Measurements from ENCODE around the gene HBG2.
"Not testable (repeated sequence)": the region's sequence is repeated elsewhere in the genome, so short reads cannot be mapped to it uniquely, and the experiment has no call there.

HBG2 gene

DNA sequence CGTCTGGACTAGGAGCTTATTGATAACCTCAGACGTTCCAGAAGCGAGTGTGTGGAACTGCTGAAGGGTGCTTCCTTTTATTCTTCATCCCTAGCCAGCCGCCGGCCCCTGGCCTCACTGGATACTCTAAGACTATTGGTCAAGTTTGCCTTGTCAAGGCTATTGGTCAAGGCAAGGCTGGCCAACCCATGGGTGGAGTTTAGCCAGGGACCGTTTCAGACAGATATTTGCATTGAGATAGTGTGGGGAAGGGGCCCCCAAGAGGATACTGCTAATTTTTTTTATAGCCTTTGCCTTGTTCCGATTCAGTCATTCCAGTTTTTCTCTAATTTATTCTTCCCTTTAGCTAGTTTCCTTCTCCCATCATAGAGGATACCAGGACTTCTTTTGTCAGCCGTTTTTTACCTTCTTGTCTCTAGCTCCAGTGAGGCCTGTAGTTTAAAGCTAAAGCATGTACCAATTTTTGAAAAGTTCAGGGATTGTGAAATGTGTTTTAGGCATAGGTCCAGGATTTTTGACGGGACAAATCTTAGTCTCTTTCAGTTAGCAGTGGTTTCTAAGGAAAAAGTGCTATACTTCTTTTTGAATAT is 4.7 kb downstream of the HBG2 start, which contains the start of gene HBG1:
HBG1 (minus strand) TSS at position 51 of the 590 bp plus-strand sequence. CDS start 53 bp downstream, outside the sequence.
- DNase-seq (ENCODE audit: low spot score) = not testable (repeated sequence)

- not testable (repeated sequence) for DNase-seq (ENCODE audit: low spot score)
Measured at GRCh38 chr11:5248498-5248897, 6.1 kb downstream of the HBG2 start.

GRCh38 chr11:5247472-5248192 is 6.9 kb downstream of the HBG2 start:
- no peak for DNase-seq (ENCODE audit: low spot score)

- DNase-seq (ENCODE audit: low spot score) = no peak
Measured at GRCh38 chr11:5246772-5247471, 7.7 kb downstream of the HBG2 start.

DNA sequence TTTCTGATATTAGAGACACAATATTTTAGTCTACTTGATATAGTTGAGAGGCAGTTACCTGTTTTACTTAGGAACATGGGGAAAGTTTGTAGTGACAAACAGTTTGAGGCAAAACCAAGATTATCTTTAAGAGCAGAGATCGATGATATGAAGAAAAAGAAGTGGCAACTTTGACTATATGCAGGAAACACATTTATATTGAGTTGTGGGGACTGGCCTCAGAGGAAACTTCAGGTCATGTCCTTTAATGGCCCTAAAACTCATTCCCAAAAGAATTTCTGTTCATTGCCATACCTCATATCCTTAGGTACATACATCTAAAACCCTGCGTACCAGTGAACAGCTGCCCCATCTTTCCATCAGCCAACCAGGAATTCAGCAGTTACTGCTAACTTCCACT is 9.4 kb downstream of the HBG2 start:
- no peak for DNase-seq (ENCODE audit: low spot score)

DNA sequence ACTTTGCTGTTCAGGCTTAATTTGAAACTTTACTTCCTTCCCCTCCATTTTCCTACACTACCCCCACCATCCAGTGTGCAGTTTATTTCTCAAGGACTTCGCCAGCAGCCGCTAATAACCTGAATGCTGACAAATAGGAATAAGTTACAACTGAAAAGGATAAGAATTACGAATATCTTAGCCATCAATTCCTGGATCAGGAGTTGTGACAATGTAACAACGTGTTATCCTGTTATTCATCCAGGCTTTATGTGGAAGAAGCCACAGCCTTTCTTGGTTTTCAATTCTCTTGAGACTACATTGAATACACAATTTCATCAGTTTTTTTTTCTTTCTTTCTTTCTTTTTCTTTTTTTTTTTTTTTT is 10.8 kb downstream of the HBG2 start:
- DNase-seq (ENCODE audit: low spot score) = no peak

GRCh38 chr11:5242933-5243815 is 11.4 kb downstream of the HBG2 start:
- DNase-seq (ENCODE audit: low spot score) = no peak

- no peak for DNase-seq (ENCODE audit: low spot score)
Measured at GRCh38 chr11:5242208-5242607, 12.4 kb downstream of the HBG2 start.

- DNase-seq (ENCODE audit: low spot score) = no peak
Measured at GRCh38 chr11:5241458-5241857, 13.1 kb downstream of the HBG2 start.

- no peak for DNase-seq (ENCODE audit: low spot score)
Measured at GRCh38 chr11:5240458-5240857, 14.1 kb downstream of the HBG2 start.

GRCh38 chr11:5240056-5240455 is 14.5 kb downstream of the HBG2 start:
- no peak for DNase-seq (ENCODE audit: low spot score)

- DNase-seq (ENCODE audit: low spot score) = no peak
Measured at GRCh38 chr11:5239046-5239445, 15.5 kb downstream of the HBG2 start.

GRCh38 chr11:5238486-5238885 is 16.1 kb downstream of the HBG2 start:
- no peak for DNase-seq (ENCODE audit: low spot score)

DNA sequence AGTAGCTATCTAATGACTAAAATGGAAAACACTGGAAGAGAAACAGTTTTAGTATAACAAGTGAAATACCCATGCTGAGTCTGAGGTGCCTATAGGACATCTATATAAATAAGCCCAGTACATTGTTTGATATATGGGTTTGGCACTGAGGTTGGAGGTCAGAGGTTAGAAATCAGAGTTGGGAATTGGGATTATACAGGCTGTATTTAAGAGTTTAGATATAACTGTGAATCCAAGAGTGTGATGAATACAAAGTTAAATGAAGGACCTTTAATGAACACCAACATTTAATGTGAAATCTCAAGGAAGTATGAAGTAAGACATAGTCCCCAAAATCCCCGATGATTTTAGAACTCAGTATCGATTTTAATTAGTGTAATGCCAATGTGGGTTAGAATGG is 17.2 kb downstream of the HBG2 start:
- no peak for DNase-seq (ENCODE audit: low spot score)

DNA sequence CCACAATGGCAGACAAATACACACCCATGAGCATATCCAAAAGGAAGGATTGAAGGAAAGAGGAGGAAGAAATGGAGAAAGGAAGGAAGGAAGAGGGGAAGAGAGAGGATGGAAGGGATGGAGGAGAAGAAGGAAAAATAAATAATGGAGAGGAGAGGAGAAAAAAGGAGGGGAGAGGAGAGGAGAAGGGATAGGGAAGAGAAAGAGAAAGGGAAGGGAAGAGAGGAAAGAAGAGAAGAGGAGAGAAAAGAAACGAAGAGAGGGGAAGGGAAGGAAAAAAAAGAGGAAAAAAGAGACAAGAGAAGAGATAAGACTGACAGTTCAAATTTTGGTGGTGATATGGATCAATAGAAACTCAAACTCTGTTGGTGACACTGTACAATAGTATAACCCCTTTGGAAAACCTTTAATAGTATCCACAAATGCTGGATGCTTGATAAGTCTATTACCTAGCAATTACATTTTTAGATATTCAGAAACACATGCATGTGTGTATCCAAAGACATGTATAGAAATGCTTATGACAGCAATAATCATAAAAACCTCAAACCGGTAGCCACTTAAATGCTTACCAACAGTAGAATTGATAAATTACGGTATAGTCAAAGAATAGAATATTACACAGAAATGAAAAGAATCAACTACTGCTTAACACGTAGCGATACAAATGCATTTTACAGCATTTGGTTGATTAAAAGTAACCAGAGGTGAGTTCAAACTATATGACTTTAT is 19.1 kb downstream of the HBG2 start:
- no peak for DNase-seq (ENCODE audit: low spot score)

DNA sequence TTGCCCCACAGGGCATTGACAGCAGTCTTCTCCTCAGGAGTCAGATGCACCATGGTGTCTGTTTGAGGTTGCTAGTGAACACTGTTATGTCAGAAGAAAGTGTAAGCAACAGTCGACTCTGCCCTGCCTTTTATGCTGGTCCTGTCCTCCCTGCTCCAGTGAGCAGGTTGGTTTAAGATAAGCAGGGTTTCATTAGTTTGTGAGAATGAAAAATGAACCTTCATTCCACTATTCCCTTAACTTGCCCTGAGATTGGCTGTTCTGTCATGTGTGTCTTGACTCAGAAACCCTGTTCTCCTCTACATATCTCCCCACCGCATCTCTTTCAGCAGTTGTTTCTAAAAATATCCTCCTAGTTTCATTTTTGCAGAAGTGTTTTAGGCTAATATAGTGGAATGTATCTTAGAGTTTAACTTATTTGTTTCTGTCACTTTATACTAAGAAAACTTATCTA is 20.2 kb downstream of the HBG2 start, which contains the start of gene HBD:
HBD (minus strand) TSS at position 103 of the 454 bp plus-strand sequence; CDS start at position 53, 50 bp downstream.
- no peak for DNase-seq (ENCODE audit: low spot score)

DNA sequence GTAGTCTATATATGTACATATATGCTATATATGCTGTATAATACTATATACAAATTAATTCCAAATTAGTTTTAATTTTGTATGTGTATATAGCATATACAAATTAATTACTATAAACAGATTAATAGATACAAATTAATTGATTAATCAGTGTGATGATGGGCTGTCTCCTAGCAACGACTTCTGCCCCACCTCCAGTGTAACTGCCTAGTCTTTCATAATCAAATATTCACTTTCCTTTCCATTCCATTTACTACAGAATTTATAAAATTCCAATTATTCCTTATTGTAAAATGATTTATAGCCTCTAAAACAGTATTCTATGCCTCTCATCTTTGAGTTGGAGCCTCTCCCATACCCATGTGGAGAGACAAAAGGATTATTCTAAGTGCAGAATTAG is 21.3 kb downstream of the HBG2 start:
- no peak for DNase-seq (ENCODE audit: low spot score)

- DNase-seq (ENCODE audit: low spot score) = no peak
Measured at GRCh38 chr11:5232821-5233220, 21.8 kb downstream of the HBG2 start.

DNA sequence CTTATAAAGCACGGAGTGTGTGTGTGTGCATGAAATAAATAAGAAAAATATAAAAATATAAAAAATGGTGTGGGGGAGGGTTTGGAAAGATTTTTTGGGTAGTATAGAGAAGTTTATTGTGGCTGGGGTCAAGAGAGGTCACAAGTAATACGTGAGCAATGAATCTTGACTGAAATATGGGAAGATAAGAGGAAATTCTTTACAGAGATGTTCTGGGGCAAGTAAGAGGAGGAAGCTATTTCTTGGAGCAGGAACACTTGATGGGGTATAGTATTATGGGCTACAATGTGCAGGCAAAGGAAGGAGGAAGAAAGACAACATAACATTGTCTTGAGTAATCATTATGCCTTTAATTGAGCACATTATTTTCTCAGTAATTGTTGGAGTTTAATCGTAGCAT is 22.4 kb downstream of the HBG2 start:
- DNase-seq (ENCODE audit: low spot score) = no peak

DNA sequence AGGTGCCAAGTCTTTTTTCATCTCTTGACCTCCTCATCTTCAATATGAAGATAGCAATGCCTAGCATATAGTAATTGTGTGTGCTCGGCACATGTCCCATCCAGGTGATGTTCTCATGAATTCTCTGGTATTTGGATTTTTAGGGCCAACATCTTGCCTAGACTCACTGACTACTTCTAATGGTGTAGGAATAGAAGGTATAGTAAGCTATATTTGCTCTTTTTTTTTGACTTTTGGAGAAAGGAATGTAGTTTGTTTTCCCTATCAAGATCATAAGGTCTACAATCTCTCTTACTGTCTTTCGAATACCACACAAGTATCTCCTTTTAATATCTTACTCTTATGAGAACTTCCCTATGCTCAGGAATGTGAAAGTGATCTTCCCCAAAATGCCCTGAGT is 23.5 kb downstream of the HBG2 start:
- no peak for DNase-seq (ENCODE audit: low spot score)

GRCh38 chr11:5230266-5230665 is 24.3 kb downstream of the HBG2 start:
- no peak for DNase-seq (ENCODE audit: low spot score)

Data from HuH-7.5 (cell line).